K562 (cell line): Measurements from ENCODE around the gene PFKFB2. TPM values are rescaled to one million over a fixed set of nuclear protein-coding genes. Genes with fewer than 3 reads are reported as not detected.

ENCODE experiments used
- CBFA2T2 ChIP-seq: fragments of 450-650 bp; conservative IDR thresholded peaks from 2 replicates; pipeline ENCODE4 v1.6.1; 2017; ENCODE audit warnings: mild to moderate bottlenecking
- FOXM1 ChIP-seq, 2 experiments: fragments of 450-650 bp in 1 of 2; sonication (generic) in 1 of 2; formaldehyde crosslinking in 1 of 2; IDR thresholded peaks; 2 replicates each; pipeline versions ENCODE4 v1.6.1 to v1.9.0; 2017 to 2022; ENCODE audit warnings: low read depth in 2 of 2, mild to moderate bottlenecking in 2 of 2, missing genetic modification reagents in 1 of 2, moderate library complexity in 1 of 2
- GABPB1 ChIP-seq: sonication (generic); formaldehyde crosslinking; IDR thresholded peaks from 2 replicates; pipeline ENCODE4 v1.8.0; 2022; ENCODE audit warnings: mild to moderate bottlenecking, missing genetic modification reagents
- KDM2B ChIP-seq: fragments of 250-450 bp; sonication (Bioruptor Pico); IDR thresholded peaks from 2 replicates; pipeline ENCODE4 v1.8.0; 2021; ENCODE audit warnings: mild to moderate bottlenecking, moderate library complexity
- KDM5B ChIP-seq: fragments of 200-600 bp; sonication (generic); IDR thresholded peaks from 2 replicates; pipeline ENCODE4 v1.6.1; 2012; ENCODE audit warnings: low read depth, mild to moderate bottlenecking, moderate library complexity, low read length, control low read depth, inconsistent platforms; ENCODE audit not compliant: insufficient replicate concordance
- MTA1 ChIP-seq: fragments of 450-650 bp; IDR thresholded peaks from 2 replicates; pipeline ENCODE4 v1.6.1; 2017; ENCODE audit warnings: borderline replicate concordance
- MTF1 ChIP-seq: fragments of 250-450 bp; sonication (Bioruptor Pico); IDR thresholded peaks from 2 replicates; pipeline ENCODE4 v1.9.0; 2021; ENCODE audit warnings: moderate library complexity, mild to moderate bottlenecking, inconsistent platforms, borderline replicate concordance
- MYC ChIP-seq, 2 experiments: fragments of 250-450 bp in 1 of 2; sonication (Bioruptor Pico) in 1 of 2; IDR thresholded peaks; 2 replicates each; pipeline versions ENCODE4 v1.5.1 to v1.6.1; 2012 to 2021; ENCODE audit warnings: low read depth in 2 of 2, borderline replicate concordance in 1 of 2, improper control_type of control experiment in 1 of 2, low read length in 1 of 2, mild to moderate bottlenecking in 1 of 2, moderate library complexity in 1 of 2
- NUFIP1 ChIP-seq: fragments of 450-650 bp; IDR thresholded peaks from 2 replicates; pipeline ENCODE4 v1.6.1; 2018; ENCODE audit not compliant: partially characterized antibody
- POLR2A ChIP-seq: fragments of 450-650 bp; conservative IDR thresholded peaks from 2 replicates; pipeline ENCODE4 v1.6.1; 2016
- POLR2G ChIP-seq: fragments of 200-400 bp; formaldehyde crosslinking; IDR thresholded peaks from 2 replicates; pipeline ENCODE4 v1.6.1; 2017; ENCODE audit warnings: low read depth, mild to moderate bottlenecking, antibody characterized with exemption, low read length, moderate library complexity
- ZNF263 ChIP-seq: sonication (generic); formaldehyde crosslinking; IDR thresholded peaks from 2 replicates; pipeline ENCODE4 v1.8.0; 2022; ENCODE audit warnings: mild to moderate bottlenecking, missing genetic modification reagents, borderline replicate concordance
- ZNF766 ChIP-seq: fragments of 200-800 bp; sonication (Bioruptor generic); conservative IDR thresholded peaks from 2 replicates; pipeline ENCODE4 v1.6.1; 2016; ENCODE audit warnings: missing genetic modification characterization, missing compliant biosample characterization
- polyA plus RNA-seq, 8 experiments: library from polyadenylated mRNA; depleted of rRNA in 4 of 8; stranded (reverse) in 5 of 8; unstranded in 3 of 8; fragments of >200 nt; fragmentation: Nextera tagmentation in 2 of 8; fragmentation: Illumina TruSeq in 1 of 8; extraction: Ambion mirVana in 2 of 8; extraction: Trizol in 1 of 8; gene quantifications; 2 replicates each; pipeline versions ENCODE4 v1.2.1 to v1.2.3, GENCODE V29; 2011 to 2014; ENCODE audit warnings: inconsistent platforms in 1 of 8, missing spikeins in 1 of 8
- total RNA-seq, 7 experiments: library from RNA; depleted of rRNA in 6 of 7; stranded (reverse); fragments of >200 nt in 6 of 7; fragmentation: Illumina TruSeq in 2 of 7; extraction: Trizol in 2 of 7; gene quantifications; 2 replicates each; pipeline versions ENCODE4 v1.2.1 to v1.2.3, GENCODE V29; 2011 to 2021; ENCODE audit warnings: low replicate concordance in 1 of 7
- TF ChIP-seq, protein P1 (sequence below): fragments of 200-800 bp; sonication (Bioruptor generic); IDR thresholded peaks from 2 replicates; pipeline ENCODE4 v1.6.1; 2017; ENCODE audit warnings: missing genetic modification characterization, missing compliant biosample characterization
- TF ChIP-seq, protein P2 (sequence below): fragments of 250-450 bp; sonication (Bioruptor Pico); IDR thresholded peaks from 2 replicates; pipeline ENCODE4 v1.5.0; 2021; ENCODE audit warnings: mild to moderate bottlenecking, moderate library complexity
- TF ChIP-seq, protein P3 (sequence below): fragments of 200-800 bp; sonication (Bioruptor generic); IDR thresholded peaks from 2 replicates; pipeline ENCODE4 v1.6.1; 2017; ENCODE audit warnings: missing genetic modification characterization, missing compliant biosample characterization
- TF ChIP-seq, protein P4 (sequence below): fragments of 450-650 bp; formaldehyde crosslinking; IDR thresholded peaks from 2 replicates; pipeline ENCODE4 v1.4.0; 2020; ENCODE audit warnings: mild to moderate bottlenecking, mixed read lengths

PFKFB2 gene
- total and polyA plus RNA-seq, 9 of the 15 experiments (the other 6 are each of a cell fraction or from before 2014, with no cell fraction given), result 6.9 to 26.0 (median 16.4) TPM

DNA sequence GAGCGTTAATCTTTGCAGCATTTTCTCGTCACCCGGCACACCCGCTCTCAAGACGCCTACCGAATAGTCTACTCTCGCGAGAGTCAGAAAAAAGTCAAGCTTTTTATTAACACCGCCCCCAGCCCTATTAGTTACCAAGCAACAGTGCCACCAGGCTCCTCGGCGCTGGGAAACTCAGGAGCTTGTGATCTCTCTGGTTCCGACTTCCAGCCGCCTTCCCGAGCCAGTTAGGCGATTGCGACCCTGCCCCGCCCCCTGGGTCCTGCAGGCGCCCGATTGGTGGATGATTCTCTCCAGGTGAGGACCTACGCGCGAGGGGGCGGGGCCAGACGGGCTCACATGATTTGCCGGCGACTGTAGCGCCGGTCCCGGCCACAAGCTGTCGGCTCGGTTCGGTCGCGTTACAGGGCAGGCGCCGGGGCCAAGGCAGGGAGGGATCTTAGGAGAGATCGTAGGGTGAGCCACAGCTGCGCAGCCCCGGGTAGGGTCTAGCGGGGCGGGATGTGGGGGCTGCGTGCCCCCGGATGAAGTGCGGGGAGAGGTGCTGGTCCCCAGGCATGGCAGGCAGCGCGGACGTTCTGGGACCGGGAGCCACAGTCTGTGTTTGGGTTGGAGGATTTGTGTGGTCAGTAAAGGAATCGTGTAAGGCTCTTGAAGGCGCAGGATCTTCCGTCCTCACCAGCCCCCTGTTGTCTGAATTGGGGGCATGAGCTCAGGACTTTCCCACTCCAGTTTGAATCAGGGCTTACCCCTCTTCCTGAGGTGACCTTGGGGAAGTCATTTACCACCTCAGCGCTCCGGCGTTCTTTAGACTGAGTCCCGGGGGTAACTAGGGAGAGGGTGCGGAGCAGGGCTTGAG, at the start of gene PFKFB2 (continued):
- peak; percentile 57 for TF ChIP-seq MYC (IDR thresholded peaks at IDR 0.05; ENCODE audit: low read depth, low read length)
- no peak for TF ChIP-seq MYC (CRISPR knock-in tag; IDR thresholded peaks at IDR 0.05; ENCODE audit: borderline replicate concordance, low read depth)
- TF ChIP-seq, protein P1, sequence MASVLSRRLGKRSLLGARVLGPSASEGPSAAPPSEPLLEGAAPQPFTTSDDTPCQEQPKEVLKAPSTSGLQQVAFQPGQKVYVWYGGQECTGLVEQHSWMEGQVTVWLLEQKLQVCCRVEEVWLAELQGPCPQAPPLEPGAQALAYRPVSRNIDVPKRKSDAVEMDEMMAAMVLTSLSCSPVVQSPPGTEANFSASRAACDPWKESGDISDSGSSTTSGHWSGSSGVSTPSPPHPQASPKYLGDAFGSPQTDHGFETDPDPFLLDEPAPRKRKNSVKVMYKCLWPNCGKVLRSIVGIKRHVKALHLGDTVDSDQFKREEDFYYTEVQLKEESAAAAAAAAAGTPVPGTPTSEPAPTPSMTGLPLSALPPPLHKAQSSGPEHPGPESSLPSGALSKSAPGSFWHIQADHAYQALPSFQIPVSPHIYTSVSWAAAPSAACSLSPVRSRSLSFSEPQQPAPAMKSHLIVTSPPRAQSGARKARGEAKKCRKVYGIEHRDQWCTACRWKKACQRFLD (CRISPR knock-in tag), result no peak; the same call in 1 of the 2 replicates
- TF ChIP-seq ZNF263 (CRISPR knock-in tag), result no peak
- 0 out of 2 replicates have a peak, but pooled peaks have one; percentile 8 for TF ChIP-seq CBFA2T2
- TF ChIP-seq, protein P2, sequence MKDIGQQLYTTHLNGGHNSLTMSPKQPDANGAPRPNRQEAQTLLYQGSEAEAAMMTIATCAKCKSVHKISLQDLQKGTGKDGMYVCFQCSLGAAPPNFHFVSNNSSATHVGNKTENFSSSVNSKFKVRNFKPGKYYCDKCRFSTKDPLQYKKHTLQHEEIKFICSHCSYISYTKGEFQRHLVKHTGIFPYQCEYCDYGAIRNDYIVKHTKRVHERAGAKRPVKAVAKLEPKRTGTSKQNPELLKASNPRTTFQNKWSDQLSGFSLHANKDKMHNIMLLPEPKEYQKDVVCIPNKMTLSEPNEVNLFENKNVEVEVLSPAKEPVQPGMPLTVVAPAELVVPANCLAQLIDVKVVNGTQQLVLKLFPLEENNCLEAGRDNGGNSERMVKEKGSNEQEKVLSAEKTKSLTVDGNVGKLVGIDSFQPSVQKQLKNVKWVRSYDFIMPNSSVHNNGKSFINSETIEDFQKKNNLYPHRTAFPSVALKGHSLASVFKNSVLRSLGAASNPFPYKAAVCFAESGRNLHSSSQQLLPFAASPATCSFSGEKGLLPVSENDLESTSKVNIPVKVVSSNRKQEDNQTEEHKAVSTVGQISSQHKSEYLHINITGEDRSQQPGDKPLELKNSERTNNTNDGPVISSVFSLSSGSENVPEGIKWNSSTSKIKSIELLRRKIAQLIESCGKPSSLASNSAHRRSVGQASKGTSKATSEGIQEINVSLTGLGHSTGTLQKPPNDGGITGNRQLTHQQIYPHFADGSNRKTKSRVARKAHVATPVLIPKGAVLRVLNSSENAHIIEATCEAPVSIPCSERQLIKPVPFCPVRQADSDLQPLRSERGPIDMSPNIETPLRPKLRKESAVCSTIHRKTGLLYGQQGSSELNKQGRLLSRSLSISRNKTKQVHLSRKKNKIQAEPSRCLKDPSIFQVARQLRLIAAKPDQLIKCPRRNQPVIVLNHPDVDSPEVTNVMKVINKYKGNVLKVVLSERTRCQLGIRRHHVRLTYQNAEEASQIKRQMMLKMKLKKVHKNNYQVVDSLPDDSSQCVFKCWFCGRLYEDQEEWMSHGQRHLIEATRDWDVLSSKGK (CRISPR knock-in tag), result no peak
- no peak for TF ChIP-seq NUFIP1
- peak; percentile 77 for TF ChIP-seq GABPB1 (CRISPR knock-in tag)
- TF ChIP-seq FOXM1 (IDR thresholded peaks at IDR 0.05; ENCODE audit: low read depth), result no peak; the same call in 1 of the 2 replicates
- TF ChIP-seq FOXM1 (CRISPR knock-in tag; IDR thresholded peaks at IDR 0.05; ENCODE audit: low read depth), result 0 out of 2 replicates have a peak, but pooled peaks have one; percentile 78
- 0 out of 2 replicates have a peak, but pooled peaks have one; percentile 23 for TF ChIP-seq MTA1
- peak; percentile 99 for TF ChIP-seq POLR2G
- peak; percentile 92 for TF ChIP-seq KDM5B
- TF ChIP-seq KDM2B, result peak; percentile 77; the same call in 1 of the 2 replicates
- TF ChIP-seq POLR2A, result peak; percentile 98
- TF ChIP-seq, protein P3, sequence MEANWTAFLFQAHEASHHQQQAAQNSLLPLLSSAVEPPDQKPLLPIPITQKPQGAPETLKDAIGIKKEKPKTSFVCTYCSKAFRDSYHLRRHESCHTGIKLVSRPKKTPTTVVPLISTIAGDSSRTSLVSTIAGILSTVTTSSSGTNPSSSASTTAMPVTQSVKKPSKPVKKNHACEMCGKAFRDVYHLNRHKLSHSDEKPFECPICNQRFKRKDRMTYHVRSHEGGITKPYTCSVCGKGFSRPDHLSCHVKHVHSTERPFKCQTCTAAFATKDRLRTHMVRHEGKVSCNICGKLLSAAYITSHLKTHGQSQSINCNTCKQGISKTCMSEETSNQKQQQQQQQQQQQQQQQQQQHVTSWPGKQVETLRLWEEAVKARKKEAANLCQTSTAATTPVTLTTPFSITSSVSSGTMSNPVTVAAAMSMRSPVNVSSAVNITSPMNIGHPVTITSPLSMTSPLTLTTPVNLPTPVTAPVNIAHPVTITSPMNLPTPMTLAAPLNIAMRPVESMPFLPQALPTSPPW (CRISPR knock-in tag), result peak; percentile 57
- TF ChIP-seq, protein P4, sequence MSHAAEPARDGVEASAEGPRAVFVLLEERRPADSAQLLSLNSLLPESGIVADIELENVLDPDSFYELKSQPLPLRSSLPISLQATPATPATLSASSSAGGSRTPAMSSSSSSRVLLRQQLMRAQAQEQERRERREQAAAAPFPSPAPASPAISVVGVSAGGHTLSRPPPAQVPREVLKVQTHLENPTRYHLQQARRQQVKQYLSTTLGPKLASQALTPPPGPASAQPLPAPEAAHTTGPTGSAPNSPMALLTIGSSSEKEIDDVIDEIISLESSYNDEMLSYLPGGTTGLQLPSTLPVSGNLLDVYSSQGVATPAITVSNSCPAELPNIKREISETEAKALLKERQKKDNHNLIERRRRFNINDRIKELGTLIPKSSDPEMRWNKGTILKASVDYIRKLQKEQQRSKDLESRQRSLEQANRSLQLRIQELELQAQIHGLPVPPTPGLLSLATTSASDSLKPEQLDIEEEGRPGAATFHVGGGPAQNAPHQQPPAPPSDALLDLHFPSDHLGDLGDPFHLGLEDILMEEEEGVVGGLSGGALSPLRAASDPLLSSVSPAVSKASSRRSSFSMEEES, result peak; percentile 44
- TF ChIP-seq MTF1 (CRISPR knock-in tag), result no peak
- TF ChIP-seq ZNF766 (CRISPR knock-in tag), result peak; percentile 46; the same call in 1 of the 2 replicates
